T-cell (primary cell): ENCODE results near the gene GRB2. TPM values are rescaled to one million over a fixed set of nuclear protein-coding genes. Genes with fewer than 3 reads are reported as not detected.

Source experiments
- ATAC-seq, 4 experiments: fragments of 200-7000 bp in 3 of 4; fragments of 150-1000 bp in 1 of 4; cut with Tn5 transposase; replicated peaks in 1 of 4; 1 replicate in 3 of 4; 2 replicates in 1 of 4; pipeline ENCODE4 v1.10.0; 2021; ENCODE audit warnings: moderate library complexity in 3 of 4, mild to moderate bottlenecking in 2 of 4, moderate number of reproducible peaks in 1 of 4
- CTCF ChIA-PET, 2 donors: fragments of 300-600 bp; sonication (Branson Sonifier 250); formaldehyde crosslinking; loops; one replicate each; lab custom pipeline; 2022; ENCODE audit warnings: antibody characterized with exemption in 2 of 2; lab: Charles Lee
- POLR2A ChIA-PET, 2 donors: fragments of 300-600 bp; sonication (Branson Sonifier 250); formaldehyde crosslinking; loops; one replicate each; lab custom pipeline; 2022; ENCODE audit warnings: antibody characterized with exemption in 2 of 2; lab: Charles Lee
- DNase-seq, 35 experiments: peaks; one replicate each; pipeline versions ENCODE4 v3.0.0 to v3.0.0-alpha.2; 2013 to 2023
- H3K27ac ChIP-seq: one replicate; pipeline ENCODE4 v1.5.1; 2013; ENCODE audit warnings: low read length
- H3K27me3 ChIP-seq, 2 experiments: replicated peaks in 1 of 2; 1 replicate in 1 of 2; 2 replicates in 1 of 2; pipeline versions ENCODE4 v1.6.1 to v1.7.0; 2013; ENCODE audit warnings: low read length in 1 of 2, mixed read lengths in 1 of 2; ENCODE audit not compliant: control insufficient read depth in 2 of 2, insufficient read depth in 2 of 2; ENCODE audit errors: extremely low read depth in 1 of 2
- H3K36me3 ChIP-seq, 2 donors: 1 replicate in 1 of 2; 2 replicates in 1 of 2; pipeline versions ENCODE4 v1.6.1 to v1.7.0; 2013; ENCODE audit warnings: low read length in 1 of 2; ENCODE audit not compliant: control insufficient read depth in 2 of 2, insufficient read depth in 1 of 2; ENCODE audit errors: extremely low read depth in 1 of 2
- H3K4me1 ChIP-seq, 2 experiments: 1 replicate in 1 of 2; 2 replicates in 1 of 2; pipeline versions ENCODE4 v1.6.1 to v1.7.0; 2013; ENCODE audit warnings: low read length in 2 of 2, mixed read lengths in 1 of 2; ENCODE audit not compliant: insufficient read depth in 2 of 2, control insufficient read depth in 1 of 2; ENCODE audit errors: extremely low read depth in 1 of 2
- H3K4me3 ChIP-seq, 2 donors: 1 replicate in 1 of 2; 2 replicates in 1 of 2; pipeline versions ENCODE4 v1.5.1 to v1.7.0; 2013; ENCODE audit warnings: mild to moderate bottlenecking in 2 of 2, low read length in 1 of 2, moderate library complexity in 1 of 2; ENCODE audit not compliant: control insufficient read depth in 1 of 2; ENCODE audit errors: extremely low read depth in 1 of 2
- H3K9me3 ChIP-seq: 2 replicates; pipeline ENCODE4 v1.7.0; 2013
- H3K27ac Mint-ChIP-seq, 2 donors: one replicate each; pipeline ENCODE4 v1.8.0; 2020 to 2021; ENCODE audit warnings: mild to moderate bottlenecking in 2 of 2, mixed read lengths in 2 of 2
- H3K27me3 Mint-ChIP-seq, 2 donors: one replicate each; pipeline ENCODE4 v1.8.0; 2021 to 2022; ENCODE audit warnings: mixed read lengths in 2 of 2
- H3K36me3 Mint-ChIP-seq: one replicate; pipeline ENCODE4 v1.8.0; 2021; ENCODE audit warnings: mixed read lengths
- H3K4me1 Mint-ChIP-seq, 3 donors: one replicate each; pipeline ENCODE4 v1.8.0; 2020 to 2022; ENCODE audit warnings: mixed read lengths in 3 of 3, mild to moderate bottlenecking in 1 of 3
- H3K4me3 Mint-ChIP-seq, 3 donors: one replicate each; pipeline ENCODE4 v1.8.0; 2020 to 2022; ENCODE audit warnings: mild to moderate bottlenecking in 3 of 3, mixed read lengths in 3 of 3, moderate library complexity in 3 of 3
- H3K9me3 Mint-ChIP-seq, 3 donors: one replicate each; pipeline ENCODE4 v1.8.0; 2020 to 2022; ENCODE audit warnings: mixed read lengths in 3 of 3
- WGBS: methylation state at CpG from one replicate; pipeline ENCODE4 v1.1.5; 2013; ENCODE audit warnings: missing lambda C conversion rate; ENCODE audit not compliant: insufficient coverage; 5-methylcytosine and 5-hydroxymethylcytosine counted together
- total RNA-seq, 35 experiments: library from RNA in 6 of 35; stranded (reverse) in 6 of 35; fragments of 120-200 nt in 1 of 35; gene quantifications; one replicate each; pipeline versions ENCODE4 v1.2.1 to v1.2.4 and lab custom pipeline; 2013 to 2026

Gene GRB2
- total RNA-seq, 5 donors from 2014 or later (not counting 1 experiment from before 2014, with no cell fraction given), result 103 to 133 (median 130) TPM

- Histone ChIP-seq H3K4me1 (peaks cover 5 to 36% of the 10 kb centered on the region in 2 experiments), H3K36me3 (peaks cover 0 to 6% of the 10 kb centered on the region in 2 donors), H3K4me3 (peak overlapping the region in 1 of 2 donors; percentile 11), H3K9me3 (no peaks in the 10 kb centered on the region), H3K27me3 (no peaks in the 10 kb centered on the region), H3K27ac (no peak overlapping the region)
- Mint-ChIP-seq H3K4me1 (peaks cover 24 to 39% (median 29%) of the 10 kb centered on the region in 3 donors), H3K4me3 (peak overlapping the region; percentile 22 to 84 (median 80)), H3K9me3 (no peaks in the 10 kb centered on the region), H3K27me3 (no peaks in the 10 kb centered on the region), H3K27ac (peak overlapping the region; percentile 53 to 81), H3K36me3 (peaks cover 5% of the 10 kb centered on the region)
- DNase-seq, result no peak
- no peak for ATAC-seq
- ChIA-PET POLR2A (interaction anchor here in 1 of 2 donors (0.6 to 1.4 kb wide), 2 partner anchors 11 to 494 kb away, joined by 4 read pairs; partner anchors contain the start of genes GGA3 and MRPS7), CTCF (interaction anchor here in 1 of 2 donors (1.6 kb wide), 1 partner anchor 17 kb away, joined by 5 read pairs; the partner anchor contains the start of gene SLC25A19)
- WGBS, result no CpG with 5 or more reads among the region's 3 CpGs
Measured at GRCh38 chr17:75272848-75273184, 132.7 kb downstream of the GRB2 start.

- H3K4me3 Mint-ChIP-seq, result peak overlapping the region; percentile 80 to 84 (median 81)
- H3K4me1 Mint-ChIP-seq, result peaks cover 24 to 40% (median 31%) of the 10 kb centered on the region in 3 donors
- H3K4me3 ChIP-seq, result peak overlapping the region; percentile 79 to 92
- ChIA-PET CTCF (interaction anchor here in 1 of 2 donors (1.3 to 2.7 kb wide), 4 partner anchors 11 to 158 kb away, joined by 5 to 58 read pairs (median 10); partner anchors contain the start of genes GGA3, MRPS7 and SLC25A19), POLR2A (interaction anchor here (0.6 to 1.9 kb wide), 5 partner anchors 10 to 493 kb away, joined by 4 to 22 read pairs (median 5); partner anchors contain the start of genes GGA3 (in 2 of the 2) and MRPS7 (in 2 of the 2))
- H3K9me3 Mint-ChIP-seq, result no peaks in the 10 kb centered on the region
- no peaks in the 10 kb centered on the region for H3K9me3 ChIP-seq
- ATAC-seq, result no peak
- H3K27me3 Mint-ChIP-seq, result no peaks in the 10 kb centered on the region
- peaks cover 6% of the 10 kb centered on the region for H3K36me3 Mint-ChIP-seq
- peaks cover 5 to 36% of the 10 kb centered on the region in 2 experiments for H3K4me1 ChIP-seq
- peak overlapping the region; percentile 85 for H3K27ac ChIP-seq
- WGBS, result 53% methylated on average over 16 of the region's 24 CpGs
- H3K27me3 ChIP-seq, result no peaks in the 10 kb centered on the region
- peaks cover 0 to 7% of the 10 kb centered on the region in 2 donors for H3K36me3 ChIP-seq
- no peak for DNase-seq
- peak overlapping the region; percentile 81 to 91 for H3K27ac Mint-ChIP-seq
Measured at GRCh38 chr17:75271955-75272847, 133.3 kb downstream of the GRB2 start.

- peaks cover under 1 to 12% of the 10 kb centered on the region in 2 donors for H3K36me3 ChIP-seq
- H3K9me3 ChIP-seq, result no peaks in the 10 kb centered on the region
- ChIA-PET CTCF (interaction anchor here (0.5 to 2.7 kb wide), 17 partner anchors 10 to 506 kb away, joined by 3 to 80 read pairs (median 4); partner anchors contain the start of genes GGA3 (in 1 of the 2), MRPS7 (in 1 of the 2), SLC25A19 (in 1 of the 2) and TMEM94 (in 1 of the 2)), POLR2A (interaction anchor here (0.6 to 2.1 kb wide), 5 partner anchors 10 to 89 kb away, joined by 4 to 23 read pairs (median 17); partner anchors contain the start of genes GGA3 (in 2 of the 2), MRPS7 (in 2 of the 2) and SLC25A19 (in 1 of the 2))
- H3K27me3 ChIP-seq, result no peaks in the 10 kb centered on the region
- Mint-ChIP-seq H3K27me3 (no peaks in the 10 kb centered on the region), H3K27ac (peak overlapping the region; percentile 81 to 91), H3K9me3 (no peaks in the 10 kb centered on the region), H3K4me3 (peak overlapping the region; percentile 80 to 84 (median 81)), H3K36me3 (peaks cover 6% of the 10 kb centered on the region), H3K4me1 (peaks cover 24 to 40% (median 31%) of the 10 kb centered on the region in 3 donors)
- 0% methylated on average over 74 of the region's 74 CpGs for WGBS
- H3K27ac ChIP-seq, result peak overlapping the region; percentile 85
- H3K4me3 ChIP-seq, result peak overlapping the region; percentile 79 to 92
- H3K4me1 ChIP-seq, result peaks cover 5 to 36% of the 10 kb centered on the region in 2 experiments
- DNase-seq, result peak; percentile 67 to 94 (median 83)
- peak; percentile 87 to 94 (median 90) for ATAC-seq
Measured at GRCh38 chr17:75271233-75271954, 134.1 kb downstream of the GRB2 start.

GRCh38 chr17:75270966-75271232 lies 134.6 kb downstream of the GRB2 start, which contains the start of gene MIF4GD:
Gene MIF4GD (minus strand): TSS chr17:75271231. CDS start chr17:75270195, 1,036 bp downstream.
- under 1% methylated on average over 39 of the region's 39 CpGs for WGBS

GRCh38 chr17:75270218-75270965 lies 135.1 kb downstream of the GRB2 start:
- ATAC-seq (peak; percentile 35 to 44 (median 40)), DNase-seq (peak in 22 of 35 experiments; percentile 9 to 59 (median 24))
- no peaks in the 10 kb centered on the region for H3K27me3 ChIP-seq
- Mint-ChIP-seq H3K27me3 (no peaks in the 10 kb centered on the region), H3K4me3 (peak overlapping the region; percentile 78 to 84 (median 80)), H3K9me3 (no peaks in the 10 kb centered on the region), H3K4me1 (peaks cover 24 to 40% (median 31%) of the 10 kb centered on the region in 3 donors), H3K27ac (peak overlapping the region; percentile 58 to 65), H3K36me3 (peaks cover 9% of the 10 kb centered on the region)
- H3K9me3 ChIP-seq, result no peaks in the 10 kb centered on the region
- H3K36me3 ChIP-seq, result peaks cover 5 to 22% of the 10 kb centered on the region in 2 donors
- H3K27ac ChIP-seq, result peak overlapping the region; percentile 88
- H3K4me1 ChIP-seq, result peaks cover 5 to 36% of the 10 kb centered on the region in 2 experiments
- 3% methylated on average over 47 of the region's 47 CpGs for WGBS
- ChIA-PET POLR2A (interaction anchor here (0.8 to 2.1 kb wide), 4 partner anchors 9 to 45 kb away, joined by 4 to 23 read pairs (median 20); partner anchors contain the start of genes GGA3 (in 2 of the 2), MRPS7 (in 2 of the 2) and SLC25A19 (in 1 of the 2)), CTCF (interaction anchor here (0.5 to 2.7 kb wide), 18 partner anchors 9 to 507 kb away, joined by 3 to 80 read pairs (median 4); partner anchors contain the start of genes GGA3 (in 1 of the 2), MRPS7 (in 1 of the 2), SLC25A19 (in 1 of the 2) and TMEM94 (in 1 of the 2))
- peak overlapping the region; percentile 81 to 93 for H3K4me3 ChIP-seq

More at GRCh38 chr17:75270966-75271232, 134.6 kb downstream of the GRB2 start, which contains the start of gene MIF4GD:
- peak in 2 of 4 experiments; percentile 21 to 38 for ATAC-seq
- ChIA-PET POLR2A (interaction anchor here (0.8 to 2.1 kb wide), 4 partner anchors 9 to 45 kb away, joined by 4 to 23 read pairs (median 20); partner anchors contain the start of genes GGA3 (in 2 of the 2), MRPS7 (in 2 of the 2) and SLC25A19 (in 1 of the 2)), CTCF (interaction anchor here (0.5 to 2.7 kb wide), 18 partner anchors 9 to 507 kb away, joined by 3 to 80 read pairs (median 4); partner anchors contain the start of genes GGA3 (in 1 of the 2), MRPS7 (in 1 of the 2), SLC25A19 (in 1 of the 2) and TMEM94 (in 1 of the 2))
- H3K9me3 Mint-ChIP-seq, result no peaks in the 10 kb centered on the region
- no peak for DNase-seq
- peaks cover 24 to 40% (median 31%) of the 10 kb centered on the region in 3 donors for H3K4me1 Mint-ChIP-seq
- H3K27me3 ChIP-seq, result no peaks in the 10 kb centered on the region
- peaks cover 5 to 17% of the 10 kb centered on the region in 2 donors for H3K36me3 ChIP-seq
- H3K4me1 ChIP-seq, result peaks cover 5 to 36% of the 10 kb centered on the region in 2 experiments
- peaks cover 6% of the 10 kb centered on the region for H3K36me3 Mint-ChIP-seq
- peak within 1 kb of the TSS; percentile 81 to 91 for H3K27ac Mint-ChIP-seq
- peak within 1 kb of the TSS; percentile 80 to 84 (median 81) for H3K4me3 Mint-ChIP-seq
- H3K9me3 ChIP-seq, result no peaks in the 10 kb centered on the region
- peak within 1 kb of the TSS; percentile 81 to 93 for H3K4me3 ChIP-seq
- peak within 1 kb of the TSS; percentile 88 for H3K27ac ChIP-seq
- no peaks in the 10 kb centered on the region for H3K27me3 Mint-ChIP-seq
